Measurements from ENCODE around the gene SMAD4. TPM values are rescaled to one million over a fixed set of nuclear protein-coding genes. Genes with fewer than 3 reads are reported as not detected.

Gene SMAD4
- total and polyA plus RNA-seq, 5 experiments from 2014 or later = 46.0 to 169 (median 69.2) TPM

DNA sequence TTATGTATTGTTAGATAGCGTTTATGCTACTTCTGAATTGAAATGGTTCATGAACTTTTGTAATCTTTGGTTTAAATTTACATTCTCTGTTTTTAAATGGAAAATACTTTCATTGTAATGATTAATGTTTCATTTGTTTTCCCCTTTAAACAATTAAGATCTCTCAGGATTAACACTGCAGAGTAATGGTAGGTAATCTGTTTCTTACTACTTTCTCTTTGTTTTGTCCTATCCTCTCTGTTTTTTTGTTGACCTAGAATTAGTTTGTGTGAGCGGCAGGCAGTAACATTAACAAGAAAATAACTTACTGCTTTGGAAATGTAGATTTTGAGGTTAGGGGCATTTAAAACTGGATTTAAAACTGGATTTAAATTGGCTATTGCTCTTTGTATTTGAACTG is 19.1 kb downstream of the SMAD4 start:
- Mint-ChIP-seq H3K4me1 (peaks cover 26 to 57% (median 52%) of the 10 kb centered on the region in 4 donors), H3K27ac (peak overlapping the region in 6 of 10 donors; percentile 9 to 66 (median 48)), H3K36me3 (peaks cover 0 to 60% (median 4%) of the 10 kb centered on the region in 3 donors), H3K4me3 (no peak overlapping the region), H3K9me3 (no peaks in the 10 kb centered on the region), H3K27me3 (no peaks in the 10 kb centered on the region)
- no peak for DNase-seq
- POLR2A ChIA-PET = no interaction called here
- no peak for ATAC-seq

DNA sequence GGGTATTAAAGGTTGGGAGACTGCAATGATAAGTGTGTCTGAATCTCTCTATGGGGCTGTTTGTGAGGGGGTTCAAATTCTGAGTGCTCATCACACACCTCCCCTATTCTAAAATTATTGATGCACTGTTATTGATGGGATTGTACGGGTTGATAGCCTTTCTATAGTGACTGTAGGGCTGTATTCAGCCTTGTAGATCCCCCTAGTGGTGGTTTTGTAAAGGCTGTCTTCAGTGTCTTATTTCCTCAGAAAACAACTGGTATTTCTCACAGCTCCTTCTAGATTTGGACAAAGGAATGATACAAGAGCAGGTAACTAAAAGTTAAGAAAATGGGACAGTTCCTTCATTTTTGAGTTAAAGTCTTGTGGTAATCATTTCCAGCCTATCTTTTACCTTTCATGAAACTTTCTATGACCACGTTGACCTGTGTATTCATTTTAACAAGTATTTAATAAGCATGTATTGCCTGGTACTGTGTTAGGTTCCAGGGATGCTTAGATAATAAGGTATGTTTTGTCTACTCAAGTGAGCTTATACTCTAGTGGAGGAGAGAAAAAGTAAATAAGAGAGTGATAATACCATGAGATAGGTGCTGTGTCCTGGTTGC is 21.2 kb downstream of the SMAD4 start:
- POLR2A ChIA-PET = interaction anchor here (1.2 kb wide), 1 partner anchor 21 kb away, joined by 3 read pairs; the partner anchor contains the start of gene SMAD4
- peaks cover 0 to 76% (median 4%) of the 10 kb centered on the region in 3 donors for H3K36me3 Mint-ChIP-seq

DNA sequence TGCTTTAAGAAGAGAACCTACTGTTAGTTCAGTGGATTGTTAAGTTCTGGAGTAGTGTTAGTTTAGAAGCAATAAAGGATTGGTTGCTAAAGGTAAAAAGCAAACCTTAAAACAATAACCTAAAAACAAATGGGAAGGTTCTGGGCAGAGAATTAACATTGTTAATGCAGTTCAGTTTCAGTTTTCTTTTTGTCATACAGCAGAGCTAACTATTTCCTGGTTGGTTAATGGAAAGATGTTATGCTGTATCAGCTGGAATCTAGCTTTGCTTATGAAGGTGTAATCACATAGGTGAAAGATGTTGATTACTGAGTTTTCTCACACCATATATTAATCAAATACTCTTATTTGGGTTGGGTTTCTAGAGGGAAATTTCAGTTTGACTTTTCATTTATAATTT is 23.8 kb downstream of the SMAD4 start:
- Mint-ChIP-seq H3K27ac (peak overlapping the region in 7 of 10 donors; percentile 6 to 71 (median 55)), H3K36me3 (peaks cover 0 to 81% (median 9%) of the 10 kb centered on the region in 3 donors), H3K9me3 (no peaks in the 10 kb centered on the region), H3K27me3 (no peaks in the 10 kb centered on the region), H3K4me3 (peak overlapping the region in 2 of 10 donors; percentile 4 to 43), H3K4me1 (peaks cover 16 to 38% (median 30%) of the 10 kb centered on the region in 4 donors)
- ATAC-seq (peak; percentile 29 to 35), DNase-seq (no peak)
- POLR2A ChIA-PET = no interaction called here

More for the DNA sequence above, 21.2 kb downstream of the SMAD4 start:
- Mint-ChIP-seq H3K9me3 (no peaks in the 10 kb centered on the region), H3K4me3 (no peak overlapping the region), H3K27ac (peak overlapping the region in 9 of 10 donors; percentile 3 to 78 (median 13)), H3K27me3 (no peaks in the 10 kb centered on the region), H3K4me1 (peaks cover 16 to 43% (median 34%) of the 10 kb centered on the region in 4 donors)
- ATAC-seq (peak; percentile 89 to 97), DNase-seq (peak in 5 of 10 donors; percentile 27 to 66 (median 63))

DNA sequence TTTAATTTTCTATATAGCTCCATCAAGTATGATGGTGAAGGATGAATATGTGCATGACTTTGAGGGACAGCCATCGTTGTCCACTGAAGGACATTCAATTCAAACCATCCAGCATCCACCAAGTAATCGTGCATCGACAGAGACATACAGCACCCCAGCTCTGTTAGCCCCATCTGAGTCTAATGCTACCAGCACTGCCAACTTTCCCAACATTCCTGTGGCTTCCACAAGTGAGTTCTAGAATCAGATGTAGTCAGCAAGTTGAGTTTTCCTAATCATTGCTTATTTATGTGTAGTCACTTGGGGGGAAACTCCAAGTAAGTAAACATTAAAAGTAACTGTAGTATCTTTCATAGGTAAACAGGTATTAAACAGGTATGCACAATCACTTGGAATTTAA is 24.8 kb downstream of the SMAD4 start:
- Mint-ChIP-seq H3K4me3 (no peak overlapping the region), H3K27me3 (no peaks in the 10 kb centered on the region), H3K27ac (no peak overlapping the region), H3K36me3 (peaks cover under 1 to 81% (median 9%) of the 10 kb centered on the region in 3 donors), H3K9me3 (no peaks in the 10 kb centered on the region), H3K4me1 (peaks cover 16 to 37% (median 30%) of the 10 kb centered on the region in 4 donors)
- ATAC-seq = no peak
- POLR2A ChIA-PET = interaction anchor here (0.9 kb wide), 1 partner anchor 176 kb away, joined by 3 read pairs; the partner anchor contains the start of gene ME2
- no peak for DNase-seq

DNA sequence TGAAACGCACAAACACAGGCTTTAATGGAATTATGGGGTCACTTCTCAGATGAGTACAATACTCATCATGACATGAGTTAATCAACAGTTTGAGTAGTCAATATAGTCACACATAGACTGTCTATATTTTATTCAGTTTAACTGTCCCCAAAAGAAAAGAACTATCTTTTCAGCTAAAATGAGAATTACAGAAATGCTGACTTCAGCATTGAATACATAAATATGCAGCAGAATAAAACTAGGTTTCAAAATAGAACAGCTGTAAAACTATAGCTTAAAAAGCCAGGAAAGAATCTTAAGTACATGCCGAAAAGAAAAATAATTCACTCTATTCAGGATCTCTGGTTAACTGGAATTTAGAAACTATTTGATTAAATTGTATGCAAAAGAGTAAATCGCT is 30.0 kb downstream of the SMAD4 start:
- POLR2A ChIA-PET = no interaction called here
- peaks cover 10 to 85% (median 15%) of the 10 kb centered on the region in 3 donors for H3K36me3 Mint-ChIP-seq

DNA sequence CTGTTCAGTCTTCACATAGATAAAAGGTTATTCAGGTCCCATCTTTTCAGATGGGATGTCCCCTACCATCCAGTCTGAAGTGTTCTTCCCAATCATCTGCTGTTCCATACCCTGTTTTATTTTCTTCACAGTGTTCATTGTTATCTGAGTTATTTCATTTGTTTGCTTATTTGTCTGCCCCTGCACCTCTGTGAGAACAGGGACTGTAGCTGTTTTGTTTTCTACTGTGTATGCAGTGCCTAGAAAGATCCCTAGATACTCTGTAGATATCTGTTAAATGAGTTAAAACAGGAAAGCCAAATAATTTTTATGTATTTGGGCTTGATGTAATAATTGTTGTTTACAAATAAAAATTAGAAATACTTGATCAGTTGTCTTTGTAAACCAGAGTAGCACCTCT is 34.2 kb downstream of the SMAD4 start:
- POLR2A ChIA-PET = no interaction called here
- ATAC-seq (no peak), DNase-seq (no peak)
- Mint-ChIP-seq H3K9me3 (no peaks in the 10 kb centered on the region), H3K4me3 (peak overlapping the region in 1 of 10 donors; percentile 29), H3K27ac (peak overlapping the region in 5 of 10 donors; percentile 32 to 80 (median 44)), H3K4me1 (peaks cover 0 to 11% (median 4%) of the 10 kb centered on the region in 4 donors), H3K27me3 (no peaks in the 10 kb centered on the region), H3K36me3 (peaks cover 10 to 79% (median 15%) of the 10 kb centered on the region in 3 donors)

More for the DNA sequence above, 30.0 kb downstream of the SMAD4 start:
- no peak overlapping the region for H3K27ac Mint-ChIP-seq
- H3K27me3 Mint-ChIP-seq = no peaks in the 10 kb centered on the region
- no peaks in the 10 kb centered on the region for H3K9me3 Mint-ChIP-seq
- ATAC-seq (no peak), DNase-seq (no peak)
- H3K4me3 Mint-ChIP-seq = no peak overlapping the region
- H3K4me1 Mint-ChIP-seq = peaks cover 3 to 17% (median 7%) of the 10 kb centered on the region in 4 donors

DNA sequence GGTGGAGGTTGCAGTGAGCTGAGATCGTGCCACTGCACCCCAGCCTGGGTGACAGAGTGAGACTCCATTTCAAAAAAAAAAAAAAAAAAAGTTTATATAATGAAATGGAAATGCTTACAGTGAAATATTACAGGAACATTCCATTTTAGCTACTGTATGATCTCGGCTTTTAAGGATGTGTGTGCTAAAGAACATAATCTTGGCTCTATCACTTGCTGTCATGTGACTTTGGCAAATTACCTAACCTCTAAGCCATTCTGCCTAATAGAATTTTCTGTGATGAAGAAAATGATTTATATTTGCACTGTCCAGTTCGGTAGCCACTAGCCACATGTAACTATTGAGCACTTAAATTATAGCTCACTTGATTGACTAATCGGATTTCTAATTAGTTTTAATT is 36.3 kb downstream of the SMAD4 start:
- no peak for ATAC-seq
- Mint-ChIP-seq H3K36me3 (peaks cover 2 to 86% (median 25%) of the 10 kb centered on the region in 3 donors), H3K27me3 (no peaks in the 10 kb centered on the region), H3K27ac (no peak overlapping the region), H3K9me3 (no peaks in the 10 kb centered on the region), H3K4me1 (peaks cover 5 to 19% (median 11%) of the 10 kb centered on the region in 4 donors), H3K4me3 (no peak overlapping the region)
- no peak for DNase-seq
- POLR2A ChIA-PET = interaction anchor here (0.8 kb wide), 1 partner anchor 36 kb away, joined by 4 read pairs; no protein-coding TSS in a partner anchor

DNA sequence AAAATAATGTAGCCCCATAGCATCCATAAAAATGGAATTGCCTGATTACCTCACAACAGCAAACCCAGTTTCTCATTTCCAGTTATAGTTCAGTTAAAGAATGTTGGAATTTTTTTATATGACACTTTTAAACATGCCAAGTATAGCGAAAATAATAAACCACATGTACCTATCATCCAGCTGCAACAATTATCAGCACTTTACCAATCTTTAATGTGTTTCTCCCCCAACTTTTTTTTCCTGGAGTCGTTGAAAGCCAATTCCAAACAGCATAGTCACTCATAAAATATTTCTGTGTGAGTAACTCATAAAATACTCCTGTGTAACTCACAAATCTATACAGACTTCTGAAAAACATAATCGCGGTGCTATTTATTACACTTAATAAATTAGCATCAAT is 38.1 kb downstream of the SMAD4 start:
- Mint-ChIP-seq H3K4me1 (peaks cover 10 to 32% (median 20%) of the 10 kb centered on the region in 4 donors), H3K4me3 (no peak overlapping the region), H3K36me3 (peaks cover 4 to 86% (median 35%) of the 10 kb centered on the region in 3 donors), H3K27ac (no peak overlapping the region), H3K27me3 (no peaks in the 10 kb centered on the region), H3K9me3 (no peaks in the 10 kb centered on the region)
- ATAC-seq (no peak), DNase-seq (no peak)
- POLR2A ChIA-PET = no interaction called here

DNA sequence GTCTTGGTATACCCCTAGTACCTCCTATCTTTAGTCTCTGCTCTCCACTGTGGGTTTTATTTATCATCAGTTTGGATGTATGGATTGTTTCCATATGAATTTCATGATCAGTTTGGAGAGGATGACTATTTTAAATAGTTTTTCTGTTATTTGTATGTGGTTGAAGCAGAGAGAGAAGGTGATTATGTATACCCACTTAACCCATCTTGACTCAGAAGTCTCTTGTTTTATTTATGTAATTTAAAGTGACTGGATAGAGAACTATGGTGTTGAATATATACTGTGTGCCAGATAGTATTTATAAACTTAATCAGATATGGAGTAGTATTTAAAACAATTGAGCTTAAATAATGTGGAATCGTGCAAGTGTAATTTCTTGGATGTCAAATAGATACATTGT is 39.9 kb downstream of the SMAD4 start:
- DNase-seq (no peak), ATAC-seq (no peak)
- Mint-ChIP-seq H3K4me3 (no peak overlapping the region), H3K27ac (peak overlapping the region in 3 of 10 donors; percentile 5 to 61 (median 12)), H3K27me3 (no peaks in the 10 kb centered on the region), H3K4me1 (peaks cover 13 to 42% (median 34%) of the 10 kb centered on the region in 4 donors), H3K36me3 (peaks cover 4 to 84% (median 39%) of the 10 kb centered on the region in 3 donors), H3K9me3 (no peaks in the 10 kb centered on the region)
- POLR2A ChIA-PET = no interaction called here

DNA sequence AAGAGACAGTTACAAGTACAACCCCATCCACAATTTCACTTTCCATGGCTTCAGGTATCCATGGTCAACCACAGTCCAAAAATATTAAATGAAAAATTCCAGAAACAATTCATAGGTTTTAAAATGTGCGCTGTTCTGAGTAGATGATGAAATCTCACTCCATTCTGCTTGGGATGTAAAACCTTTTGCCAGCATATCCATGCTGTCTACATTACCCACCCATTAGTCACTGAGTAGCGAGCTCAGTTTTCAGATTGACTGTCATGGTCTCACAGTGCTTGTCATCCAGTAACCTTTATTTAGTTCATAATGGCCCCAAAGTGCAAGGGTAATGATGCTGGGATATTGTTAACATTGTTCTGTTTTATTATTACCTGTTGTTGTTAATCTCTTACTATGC is 40.5 kb downstream of the SMAD4 start:
- no peaks in the 10 kb centered on the region for H3K27me3 Mint-ChIP-seq
- no peaks in the 10 kb centered on the region for H3K9me3 Mint-ChIP-seq
- peaks cover 4 to 84% (median 37%) of the 10 kb centered on the region in 3 donors for H3K36me3 Mint-ChIP-seq
- H3K4me3 Mint-ChIP-seq = no peak overlapping the region
- DNase-seq = no peak
- POLR2A ChIA-PET = no interaction called here
- no peak for ATAC-seq
- H3K27ac Mint-ChIP-seq = peak overlapping the region in 2 of 10 donors; percentile 16 to 30
- H3K4me1 Mint-ChIP-seq = peaks cover 13 to 41% (median 36%) of the 10 kb centered on the region in 4 donors

DNA sequence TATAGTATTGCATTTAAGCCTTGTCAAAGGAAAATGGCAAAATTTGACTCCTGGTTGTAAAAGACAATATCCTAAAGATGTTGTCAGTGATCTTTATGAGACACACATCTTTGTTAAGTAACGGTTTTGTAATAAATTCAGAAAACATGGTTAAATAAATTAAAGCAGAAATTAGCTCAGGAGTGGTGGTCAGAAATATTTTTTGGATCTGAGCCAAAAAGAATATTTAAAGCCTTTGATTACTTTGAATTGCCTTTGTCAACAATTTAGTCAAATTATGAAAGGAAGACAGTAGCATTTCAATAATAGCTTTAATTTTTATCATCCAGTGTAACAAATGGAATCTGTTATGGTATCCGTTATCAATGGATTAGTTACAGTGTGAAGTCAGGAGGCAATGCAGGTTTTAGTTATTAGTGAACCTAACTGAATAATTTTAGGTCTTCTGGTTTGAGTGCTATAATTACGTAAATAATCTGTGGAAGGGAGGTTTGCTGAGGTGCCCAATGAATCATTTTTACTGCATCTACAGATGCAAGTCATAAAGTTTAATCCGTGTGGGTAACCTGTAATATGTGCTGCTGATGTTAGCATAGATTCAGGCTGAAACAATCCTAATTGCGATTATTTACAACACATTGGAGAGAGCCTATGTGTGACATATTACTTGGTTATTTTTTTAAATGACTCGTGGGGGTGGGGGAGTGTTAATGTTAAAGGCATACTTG is 42.7 kb downstream of the SMAD4 start:
- ATAC-seq = no peak
- DNase-seq = no peak
- no peaks in the 10 kb centered on the region for H3K9me3 Mint-ChIP-seq
- H3K36me3 Mint-ChIP-seq = peaks cover 4 to 92% (median 41%) of the 10 kb centered on the region in 3 donors
- POLR2A ChIA-PET = no interaction called here
- no peak overlapping the region for H3K4me3 Mint-ChIP-seq
- H3K27me3 Mint-ChIP-seq = no peaks in the 10 kb centered on the region
- H3K27ac Mint-ChIP-seq = peak overlapping the region in 2 of 10 donors; percentile 3 to 71
- peaks cover 13 to 44% (median 40%) of the 10 kb centered on the region in 4 donors for H3K4me1 Mint-ChIP-seq

DNA sequence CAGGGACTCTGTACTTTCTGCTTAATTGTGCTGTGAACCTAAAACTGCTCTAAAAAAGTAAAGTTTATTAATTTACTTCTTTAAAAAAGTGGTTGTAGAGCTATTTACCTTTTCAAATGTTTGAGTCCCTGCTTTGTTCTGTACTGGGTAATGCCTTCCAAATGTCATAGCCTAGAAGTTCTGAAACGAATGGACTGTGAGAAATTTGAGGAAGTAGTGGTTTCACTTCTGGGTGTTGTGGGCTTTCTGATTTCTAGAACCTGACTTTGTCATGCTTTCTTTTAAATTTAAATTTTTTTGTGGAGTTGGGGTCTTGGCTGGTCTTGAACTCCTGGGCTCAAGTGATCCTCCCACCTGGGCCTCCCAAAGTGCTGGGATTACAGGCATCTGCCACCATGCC is 44.6 kb downstream of the SMAD4 start:
- Mint-ChIP-seq H3K36me3 (peaks cover 4 to 92% (median 47%) of the 10 kb centered on the region in 3 donors), H3K9me3 (no peaks in the 10 kb centered on the region), H3K4me1 (peaks cover 13 to 47% (median 40%) of the 10 kb centered on the region in 4 donors), H3K27ac (peak overlapping the region in 9 of 10 donors; percentile 15 to 82 (median 42)), H3K4me3 (peak overlapping the region in 1 of 10 donors; percentile 12), H3K27me3 (no peaks in the 10 kb centered on the region)
- POLR2A ChIA-PET = no interaction called here
- ATAC-seq (no peak), DNase-seq (no peak)

DNA sequence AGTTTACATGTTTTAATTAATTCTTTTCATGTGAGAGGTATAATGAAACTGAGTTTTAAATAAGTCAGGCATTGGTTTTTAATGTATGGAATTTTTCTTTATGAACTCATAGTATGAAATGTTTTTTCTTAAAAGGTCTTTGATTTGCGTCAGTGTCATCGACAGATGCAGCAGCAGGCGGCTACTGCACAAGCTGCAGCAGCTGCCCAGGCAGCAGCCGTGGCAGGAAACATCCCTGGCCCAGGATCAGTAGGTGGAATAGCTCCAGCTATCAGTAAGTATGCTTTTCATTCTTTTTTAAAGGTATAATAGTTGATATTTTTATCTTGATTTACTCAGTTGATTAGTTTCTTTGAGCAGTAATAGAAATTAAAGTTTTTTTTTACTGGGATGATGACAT is 46.5 kb downstream of the SMAD4 start:
- no peaks in the 10 kb centered on the region for H3K27me3 Mint-ChIP-seq
- H3K9me3 Mint-ChIP-seq = no peaks in the 10 kb centered on the region
- no peak overlapping the region for H3K4me3 Mint-ChIP-seq
- ATAC-seq (no peak), DNase-seq (no peak)
- peaks cover 7 to 93% (median 50%) of the 10 kb centered on the region in 3 donors for H3K36me3 Mint-ChIP-seq
- H3K27ac Mint-ChIP-seq = peak overlapping the region in 3 of 10 donors; percentile 6 to 32 (median 29)
- POLR2A ChIA-PET = no interaction called here
- peaks cover 12 to 35% (median 30%) of the 10 kb centered on the region in 4 donors for H3K4me1 Mint-ChIP-seq
